Measurements from ENCODE around the gene KRTDAP. TPM values are rescaled to one million over a fixed set of nuclear protein-coding genes. Genes with fewer than 3 reads are reported as not detected.

The KRTDAP gene
- total RNA-seq, 1 donor from 2014 or later: 0.89 TPM

DNA sequence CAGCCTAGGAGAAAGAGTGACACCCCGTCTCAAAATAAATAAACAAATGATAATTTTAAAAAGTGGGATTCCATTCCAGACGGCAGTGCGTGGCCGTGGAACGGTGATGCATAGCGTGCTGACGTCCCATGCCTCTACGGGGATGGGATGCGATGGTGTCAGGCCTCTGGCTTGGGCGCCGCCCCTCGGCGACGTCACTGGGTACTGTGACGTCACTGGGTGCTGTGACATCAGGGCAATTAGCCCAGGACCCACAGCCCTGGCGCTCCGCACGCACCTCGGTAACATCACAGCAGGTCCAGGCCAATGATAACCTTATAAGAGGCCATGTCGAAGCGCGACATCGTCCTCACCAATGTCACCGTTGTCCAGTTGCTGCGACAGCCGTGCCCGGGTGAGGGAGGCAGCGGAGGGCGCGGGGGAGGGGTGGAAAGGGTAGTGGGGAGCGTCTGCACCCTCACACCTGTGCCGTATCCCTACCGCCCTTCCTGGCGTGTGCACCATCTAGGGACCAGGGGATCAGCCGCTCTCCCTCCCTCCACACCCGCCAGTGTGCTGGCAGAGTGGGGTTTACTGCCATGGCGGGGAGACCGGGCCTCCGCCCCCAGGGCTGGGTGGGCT lies 43.0 kb upstream of the KRTDAP start, which contains the start of gene GAPDHS:
GAPDHS (plus strand) TSS at position 256 of the 621 bp plus-strand sequence; CDS start at position 328, 72 bp downstream.
- H3K4me1 ChIP-seq: peaks cover 10% of the 10 kb centered on the region
- no peak within 1 kb of the TSS for H3K4me3 ChIP-seq
- TF ChIP-seq, protein P1, sequence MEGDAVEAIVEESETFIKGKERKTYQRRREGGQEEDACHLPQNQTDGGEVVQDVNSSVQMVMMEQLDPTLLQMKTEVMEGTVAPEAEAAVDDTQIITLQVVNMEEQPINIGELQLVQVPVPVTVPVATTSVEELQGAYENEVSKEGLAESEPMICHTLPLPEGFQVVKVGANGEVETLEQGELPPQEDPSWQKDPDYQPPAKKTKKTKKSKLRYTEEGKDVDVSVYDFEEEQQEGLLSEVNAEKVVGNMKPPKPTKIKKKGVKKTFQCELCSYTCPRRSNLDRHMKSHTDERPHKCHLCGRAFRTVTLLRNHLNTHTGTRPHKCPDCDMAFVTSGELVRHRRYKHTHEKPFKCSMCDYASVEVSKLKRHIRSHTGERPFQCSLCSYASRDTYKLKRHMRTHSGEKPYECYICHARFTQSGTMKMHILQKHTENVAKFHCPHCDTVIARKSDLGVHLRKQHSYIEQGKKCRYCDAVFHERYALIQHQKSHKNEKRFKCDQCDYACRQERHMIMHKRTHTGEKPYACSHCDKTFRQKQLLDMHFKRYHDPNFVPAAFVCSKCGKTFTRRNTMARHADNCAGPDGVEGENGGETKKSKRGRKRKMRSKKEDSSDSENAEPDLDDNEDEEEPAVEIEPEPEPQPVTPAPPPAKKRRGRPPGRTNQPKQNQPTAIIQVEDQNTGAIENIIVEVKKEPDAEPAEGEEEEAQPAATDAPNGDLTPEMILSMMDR (IDR thresholded peaks at IDR 0.05): no peak
- no peaks in the 10 kb centered on the region for H3K36me3 ChIP-seq
- peaks cover 61% of the 10 kb centered on the region for H3K27me3 ChIP-seq (ENCODE audit: low read depth)
- peak in 1 of 2 donors; percentile 11 for ATAC-seq
- H3K27ac ChIP-seq: no peak within 1 kb of the TSS
- no peaks in the 10 kb centered on the region for H3K9me3 ChIP-seq
- DNase-seq: no peak
- intact Hi-C loops (cut with DNase I): no loop called here

DNA sequence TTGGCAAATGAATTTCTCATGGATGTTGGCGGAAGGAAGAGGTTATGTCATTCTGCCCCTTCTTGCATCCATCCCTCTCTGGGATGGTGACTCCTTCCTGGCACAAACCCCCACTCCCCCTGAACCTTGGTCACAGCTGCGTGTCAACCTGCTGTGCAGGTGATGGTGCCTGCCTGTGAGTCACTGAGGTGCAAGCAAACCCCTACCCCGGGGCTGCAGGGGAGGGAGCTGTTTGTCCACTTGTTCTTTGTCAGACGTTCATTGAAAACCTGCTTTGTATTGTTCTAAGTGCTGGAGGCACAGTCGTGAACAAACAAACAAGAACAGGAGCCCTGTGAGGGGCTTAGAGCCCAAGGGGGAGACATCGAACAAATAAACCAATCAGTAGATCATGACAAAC lies 41.0 kb upstream of the KRTDAP start:
- TF ChIP-seq, protein P1 (IDR thresholded peaks at IDR 0.05): no peak
- ATAC-seq (no peak), DNase-seq (no peak)
- Histone ChIP-seq H3K27ac (no peak overlapping the region), H3K9me3 (no peaks in the 10 kb centered on the region), H3K27me3 (ENCODE audit: low read depth) (peaks cover 70% of the 10 kb centered on the region), H3K4me1 (peaks cover 10% of the 10 kb centered on the region), H3K4me3 (no peak overlapping the region), H3K36me3 (no peaks in the 10 kb centered on the region)
- intact Hi-C loops (cut with DNase I): no loop called here

DNA sequence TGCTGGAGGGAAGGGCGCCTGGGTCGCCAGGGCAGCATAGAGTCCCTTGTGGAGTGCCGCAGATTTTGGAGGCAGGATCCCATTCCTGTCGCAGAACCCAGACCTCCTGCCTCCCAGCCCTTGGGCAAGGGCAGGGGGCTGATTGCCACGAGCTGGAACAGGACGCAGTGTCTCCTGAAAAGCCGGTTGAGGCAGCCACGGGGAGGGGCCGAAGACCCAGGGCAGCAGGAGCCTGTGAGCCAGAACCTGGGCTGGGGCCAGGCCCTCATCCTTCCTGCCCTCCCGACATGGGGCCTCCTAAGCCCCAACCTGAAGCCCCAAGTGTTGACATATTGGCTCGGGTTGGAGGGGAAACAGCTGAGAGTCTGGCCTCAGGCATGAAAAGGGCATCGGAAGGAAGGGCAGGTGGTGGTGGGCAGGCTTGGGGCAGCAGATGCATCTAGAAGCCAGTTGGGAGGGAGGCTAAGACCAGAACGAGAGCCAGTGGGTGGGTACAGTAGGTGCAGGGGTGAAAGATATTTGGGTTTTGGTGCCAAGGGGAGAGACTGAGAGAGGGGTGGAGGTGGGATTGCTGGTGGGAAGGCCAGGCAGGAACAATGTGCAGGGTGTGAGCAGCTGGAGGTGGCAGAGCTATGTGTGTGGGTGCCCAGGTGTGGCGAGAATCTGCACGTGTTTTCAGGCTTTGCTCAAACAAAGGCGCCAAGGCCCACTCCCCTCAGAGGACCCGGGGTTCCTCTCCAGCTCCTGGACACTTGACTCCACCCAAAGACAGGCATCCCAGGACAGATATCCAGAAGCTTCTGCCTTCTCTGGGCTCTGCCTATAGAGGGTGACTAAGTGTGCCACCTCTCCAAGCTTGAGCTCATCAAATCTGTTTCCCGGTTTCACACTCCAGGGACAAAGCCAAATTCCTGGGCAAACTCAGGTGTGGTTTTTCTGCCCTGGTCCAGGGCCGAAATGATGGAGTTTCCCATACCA lies 39.3 kb upstream of the KRTDAP start:
- TF ChIP-seq, protein P1 (IDR thresholded peaks at IDR 0.05): no peak
- H3K36me3 ChIP-seq: no peaks in the 10 kb centered on the region
- peaks cover 79% of the 10 kb centered on the region for H3K27me3 ChIP-seq (ENCODE audit: low read depth)
- intact Hi-C loops (cut with DNase I): no loop called here
- no peaks in the 10 kb centered on the region for H3K9me3 ChIP-seq
- ATAC-seq: no peak
- no peak for DNase-seq
- peaks cover 10% of the 10 kb centered on the region for H3K4me1 ChIP-seq
- no peak overlapping the region for H3K27ac ChIP-seq
- no peak overlapping the region for H3K4me3 ChIP-seq

DNA sequence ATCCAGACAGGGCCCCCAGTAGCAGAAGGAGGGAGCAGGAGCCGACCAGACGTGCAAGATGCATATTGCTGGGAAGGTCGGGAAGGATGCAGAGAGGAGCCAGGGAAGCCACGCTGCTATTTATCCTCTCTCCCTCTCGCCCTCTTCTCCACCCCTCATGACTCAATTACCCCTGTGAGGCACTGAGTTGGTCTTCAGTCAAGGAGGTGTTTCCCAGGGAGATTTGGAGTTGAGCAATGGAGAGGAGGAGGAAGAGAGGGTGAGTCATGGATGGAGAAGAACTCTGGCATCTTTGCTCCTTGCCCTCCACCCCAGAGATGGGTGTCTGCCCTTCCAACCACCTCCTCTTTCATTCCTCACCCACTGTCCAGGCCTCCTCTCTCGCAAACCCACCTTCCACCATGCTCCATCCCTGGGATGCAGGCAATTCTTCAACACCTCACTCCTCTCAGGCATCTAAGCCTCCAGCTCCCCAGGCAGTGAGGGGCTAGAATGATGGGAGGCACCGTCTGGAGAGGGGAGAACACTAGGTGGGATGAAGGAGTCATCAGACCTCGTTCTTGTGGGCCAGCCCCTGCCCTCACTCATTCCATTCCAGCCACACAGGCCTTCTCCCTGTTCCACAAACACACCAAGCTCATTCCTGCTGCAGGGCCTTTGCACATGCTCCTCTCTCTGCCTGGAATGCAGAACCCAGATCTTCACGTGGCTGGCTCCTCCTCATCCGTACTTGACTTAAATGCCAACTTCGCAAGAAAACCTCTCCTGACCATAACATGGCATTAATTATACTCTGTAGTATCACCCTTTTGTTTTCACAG lies 38.2 kb upstream of the KRTDAP start, which contains the start of gene SBSN:
SBSN (minus strand) TSS at position 94 of the 821 bp plus-strand sequence; CDS start at position 64, 30 bp downstream.
- Histone ChIP-seq H3K4me3 (no peak within 1 kb of the TSS), H3K27me3 (ENCODE audit: low read depth) (peaks cover 68% of the 10 kb centered on the region)

More for the DNA sequence above, 38.2 kb upstream of the KRTDAP start, which contains the start of gene SBSN:
- H3K36me3 ChIP-seq: no peaks in the 10 kb centered on the region
- no peaks in the 10 kb centered on the region for H3K9me3 ChIP-seq
- DNase-seq (no peak), ATAC-seq (no peak)
- TF ChIP-seq, protein P1 (IDR thresholded peaks at IDR 0.05): no peak
- no peak within 1 kb of the TSS for H3K27ac ChIP-seq
- intact Hi-C loops (cut with DNase I): no loop called here
- H3K4me1 ChIP-seq: peaks cover 3% of the 10 kb centered on the region
